Left renal cortex interstitium (tissue), 4 donors: ENCODE results near the gene ANAPC16. TPM values are rescaled to one million over a fixed set of nuclear protein-coding genes. Genes with fewer than 3 reads are reported as not detected.
"Not testable (repeated sequence)": the region's sequence is repeated elsewhere in the genome, so short reads cannot be mapped to it uniquely, and the experiment has no call there.

Experiments used
- DNase-seq, 4 donors: peaks; one replicate each; pipeline ENCODE4 v3.0.0-alpha.2; 2013; ENCODE audit warnings: low read depth in 4 of 4, low spot score in 2 of 4, missing footprints in 1 of 4
- polyA plus RNA-seq, 4 donors: library from polyadenylated mRNA; unstranded; fragments of 120-200 nt; gene quantifications; one replicate each; pipeline ENCODE4 v1.2.1, GENCODE V29; 2013; ENCODE audit not compliant: insufficient read length in 4 of 4

Gene ANAPC16
- polyA plus RNA-seq, 4 donors: 173 to 207 (median 189) TPM

DNA sequence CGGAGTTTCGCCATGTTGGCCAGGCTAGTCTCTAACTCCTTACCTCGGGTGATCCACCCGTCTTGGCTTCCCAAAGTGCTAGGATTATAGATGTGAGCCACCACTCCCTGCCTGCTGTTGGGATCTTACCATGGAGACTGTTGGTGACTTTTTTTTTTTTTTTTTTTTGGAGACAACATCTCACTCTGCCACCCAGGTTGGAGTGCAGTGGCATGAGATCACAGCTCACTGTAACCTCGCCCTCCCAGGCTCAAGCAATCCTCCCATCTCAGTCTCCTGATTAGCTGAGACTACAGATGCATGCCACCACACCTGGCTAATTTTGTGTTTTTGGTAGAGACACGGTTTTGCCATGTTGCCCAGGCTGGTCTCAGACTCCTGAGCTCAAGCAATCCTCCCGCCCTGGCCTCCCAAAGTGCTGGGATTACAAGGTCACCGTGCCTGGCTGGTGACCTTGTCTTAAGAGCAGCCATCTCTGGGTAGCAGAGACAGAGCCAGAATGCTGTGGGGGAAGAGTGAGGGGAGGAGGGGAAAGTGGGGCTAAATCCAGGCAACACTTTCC is 26.0 kb downstream of the ANAPC16 start:
- no peak for DNase-seq

GRCh38 chr10:72242675-72243074 is 26.9 kb downstream of the ANAPC16 start:
- no peak for DNase-seq

DNA sequence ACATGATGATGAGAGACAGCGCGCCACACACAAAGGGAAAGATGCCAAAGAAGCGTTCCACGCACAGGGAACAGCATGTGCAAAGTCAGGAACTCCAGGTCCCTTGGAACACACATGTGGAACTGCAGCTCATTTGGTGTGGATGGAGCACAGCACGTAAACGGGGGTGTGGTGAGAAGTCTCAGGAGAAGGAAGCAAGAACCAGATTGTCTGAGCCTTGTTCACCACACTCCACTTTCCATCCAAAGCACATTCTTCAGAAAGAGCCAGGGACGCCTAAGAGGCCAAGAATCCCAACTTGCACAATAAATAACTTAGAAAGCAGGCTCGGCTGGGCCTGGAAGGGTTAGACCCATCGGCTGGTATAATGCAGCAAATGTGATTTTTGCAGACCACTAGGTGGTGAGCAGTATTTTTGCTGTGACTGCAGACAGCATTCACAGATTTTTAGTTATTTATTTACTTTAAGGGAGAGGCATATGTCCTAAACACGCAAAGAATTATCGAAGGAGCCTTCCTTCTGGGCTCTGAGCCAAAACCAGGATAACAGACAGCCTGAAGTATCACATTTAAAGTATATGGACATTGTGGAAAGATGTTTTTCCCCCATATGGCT is 28.1 kb downstream of the ANAPC16 start:
- DNase-seq: peak in 1 of 4 donors; percentile 61

- DNase-seq: no peak
These were observed 28.8 kb downstream of the ANAPC16 start for GRCh38 chr10:72244573-72245038.

GRCh38 chr10:72245949-72246525 is 30.2 kb downstream of the ANAPC16 start:
- DNase-seq: no peak

GRCh38 chr10:72248468-72249151 is 32.8 kb downstream of the ANAPC16 start:
- DNase-seq: no peak

DNA sequence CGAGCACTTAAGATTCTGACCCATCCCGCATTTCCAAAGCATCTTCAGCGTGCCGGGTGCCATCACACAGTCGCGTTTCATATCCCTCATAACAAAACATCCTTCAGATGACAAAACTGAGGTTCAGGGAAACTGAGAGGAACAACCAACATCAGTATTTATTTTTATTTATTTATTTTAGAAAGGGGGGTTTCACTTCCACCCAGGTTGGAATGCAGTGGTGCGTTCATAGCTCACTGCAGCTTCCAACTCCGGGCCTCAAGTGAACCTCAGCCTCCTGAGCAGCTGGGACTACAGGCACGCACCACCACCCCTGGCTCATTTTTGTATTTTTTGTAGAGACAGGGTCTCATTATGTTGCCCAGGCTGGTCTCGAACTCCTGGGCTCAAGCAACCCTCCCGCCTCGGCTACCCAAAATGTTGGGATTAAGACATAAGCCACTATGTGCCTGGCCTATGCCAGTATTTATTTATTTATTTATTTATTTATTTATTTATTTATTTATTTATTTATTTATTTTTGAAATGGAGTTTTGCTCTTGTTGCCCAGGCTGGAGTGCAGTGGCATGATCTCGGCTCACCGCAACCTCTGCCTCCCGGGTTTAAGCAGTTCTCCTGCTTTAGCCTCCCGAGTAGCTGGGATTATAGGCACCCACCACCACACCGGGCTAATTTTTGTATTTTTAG is 33.5 kb downstream of the ANAPC16 start:
- DNase-seq: not testable (repeated sequence)

- no peak for DNase-seq
These were observed 34.9 kb downstream of the ANAPC16 start for GRCh38 chr10:72250666-72251065.

DNA sequence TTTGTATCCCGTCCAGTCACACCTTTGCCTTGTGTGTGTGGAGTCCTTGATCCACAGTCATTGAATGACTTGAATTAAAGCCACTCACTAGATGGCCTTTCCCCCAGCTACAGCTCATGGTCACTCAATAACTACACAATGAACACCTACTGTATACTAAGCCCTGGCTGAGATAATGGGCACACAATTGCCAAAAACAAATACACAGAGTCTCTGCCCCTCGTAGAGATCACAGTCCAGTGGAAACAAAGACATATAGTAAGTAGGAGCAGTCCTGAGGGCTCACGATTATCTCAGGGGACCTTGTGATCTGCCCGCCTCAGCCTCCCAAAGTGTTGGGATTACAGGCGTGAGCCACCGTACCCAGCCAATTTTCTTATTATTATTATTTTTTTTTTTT is 35.8 kb downstream of the ANAPC16 start:
- DNase-seq: no peak

GRCh38 chr10:72252972-72253371 is 37.2 kb downstream of the ANAPC16 start:
- DNase-seq: no peak

DNA sequence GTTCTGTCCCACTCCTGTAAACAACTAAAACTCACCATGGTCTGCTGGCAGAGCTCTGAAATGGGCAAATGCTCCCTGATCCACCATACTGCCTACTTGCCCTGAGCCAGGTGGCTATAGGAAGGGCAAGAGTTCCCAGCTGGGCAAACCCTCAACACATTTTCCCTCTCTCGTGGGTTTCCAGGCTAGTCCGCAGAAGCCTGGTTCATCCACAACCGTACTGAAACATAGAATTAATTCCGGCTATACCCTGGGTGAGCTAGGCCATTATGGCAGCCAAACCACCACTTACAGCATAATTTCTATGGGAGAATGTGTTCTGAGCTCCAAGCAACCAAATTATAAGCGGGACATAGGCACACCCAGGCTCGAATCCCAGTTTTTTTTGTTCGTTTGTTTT is 37.8 kb downstream of the ANAPC16 start:
- DNase-seq: no peak

DNA sequence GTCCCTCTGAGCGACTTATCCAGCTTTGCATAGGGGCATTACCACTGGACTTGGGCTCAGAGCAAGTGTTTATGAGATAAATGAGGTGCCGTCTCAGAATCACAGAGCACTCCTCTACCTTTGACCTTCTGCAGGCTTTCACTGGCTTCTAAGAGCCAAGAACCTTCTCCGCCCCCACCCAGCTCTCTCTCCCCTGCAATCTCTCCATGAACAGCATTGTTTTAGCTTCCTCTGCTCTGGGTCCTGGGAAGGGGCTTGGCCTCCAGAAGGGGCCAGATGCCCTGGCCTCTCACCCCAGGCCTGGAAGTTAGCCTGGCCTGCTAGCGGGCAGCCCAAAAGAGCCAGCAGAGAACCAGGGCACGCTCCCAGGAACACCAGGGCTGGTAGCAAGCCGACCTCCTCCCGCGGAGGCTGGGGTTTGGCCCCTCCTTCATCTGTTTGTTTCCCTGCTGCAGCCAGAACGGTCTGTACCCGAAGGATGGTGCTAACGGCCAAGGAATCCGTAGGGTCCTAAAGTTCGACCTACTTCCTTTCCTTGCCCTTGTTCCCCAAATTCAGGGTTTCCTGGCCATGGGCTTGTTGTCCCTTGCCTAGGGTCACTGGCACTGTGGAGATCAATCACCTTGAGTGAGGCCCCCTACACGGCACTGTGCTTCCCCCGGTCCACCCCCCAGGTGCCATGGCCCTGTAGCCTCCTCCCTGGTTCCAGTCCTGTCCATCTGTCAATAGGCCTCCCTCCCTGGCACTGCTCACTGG is 39.2 kb downstream of the ANAPC16 start:
- DNase-seq: no peak

DNA sequence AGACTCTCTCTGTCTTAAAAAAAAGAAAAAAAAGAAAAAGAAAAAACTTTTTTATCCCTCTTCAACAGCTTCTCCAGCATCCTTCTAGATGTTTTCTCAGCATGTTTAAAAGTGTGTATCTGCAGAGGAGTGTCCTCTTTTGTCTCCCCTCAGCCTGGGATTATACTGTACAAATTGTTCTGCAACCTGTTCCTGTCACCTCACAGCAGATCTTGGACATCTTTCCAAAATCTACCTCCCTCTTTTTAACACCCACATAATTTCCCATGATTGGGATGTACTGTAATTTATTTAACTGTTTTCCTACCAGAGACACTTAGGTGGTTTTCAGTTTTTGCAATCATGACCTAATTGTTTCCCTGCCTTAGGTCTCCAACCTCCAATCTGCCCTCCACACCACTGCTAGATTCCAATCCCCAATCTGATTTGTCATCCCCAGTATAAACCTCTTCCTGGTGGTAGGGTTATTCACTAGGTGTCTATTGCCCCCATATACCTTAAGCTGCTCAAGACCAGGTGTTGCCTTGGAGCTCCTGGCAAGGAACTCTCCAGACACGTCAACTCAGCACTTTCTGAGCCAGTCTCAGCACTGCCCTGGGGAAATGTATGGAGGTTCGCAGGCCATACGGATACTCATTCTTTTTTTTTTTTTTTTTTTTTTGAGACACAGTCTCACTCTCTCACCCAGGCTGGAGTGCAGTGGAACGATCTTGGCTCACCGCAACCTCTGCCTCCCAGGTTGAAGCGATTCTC is 40.3 kb downstream of the ANAPC16 start:
- no peak for DNase-seq

DNA sequence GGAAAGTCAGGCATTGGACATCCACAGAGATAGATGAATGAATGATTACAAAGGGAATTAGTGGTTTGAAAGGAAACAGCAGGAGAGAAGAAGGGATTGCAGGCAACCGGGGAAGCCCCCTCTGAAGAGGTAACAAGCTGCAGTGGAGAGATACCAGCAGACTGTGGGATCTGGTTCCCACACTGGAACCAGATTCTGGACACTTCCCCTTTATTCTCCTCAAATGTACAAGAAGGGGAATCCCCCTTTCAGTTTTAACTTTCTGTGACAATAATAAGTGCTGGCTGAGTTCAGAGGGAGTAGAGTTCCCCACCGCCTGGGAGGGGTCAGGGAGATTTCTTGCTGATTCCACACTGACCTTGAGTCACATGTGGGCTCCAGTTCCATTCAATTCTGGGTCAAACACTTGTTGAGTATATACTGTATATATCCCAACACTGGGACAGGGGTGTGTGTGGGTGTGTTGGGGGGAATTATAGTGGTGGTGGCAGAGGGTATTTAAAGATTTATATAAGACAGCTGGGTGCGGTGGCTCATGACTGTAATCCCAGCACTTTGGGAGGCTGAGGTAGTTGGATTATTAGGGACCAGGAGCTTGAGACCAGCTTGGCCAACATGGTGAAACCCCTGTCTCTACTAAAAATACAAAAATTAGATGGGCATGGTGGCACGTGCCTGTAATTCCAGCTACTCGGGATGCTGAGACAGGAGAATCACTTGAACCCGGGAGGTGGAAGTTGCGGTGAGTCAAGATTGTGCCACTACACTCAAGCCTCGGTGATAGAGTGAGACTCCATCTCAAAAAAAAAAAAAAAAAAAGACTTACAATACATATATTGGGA is 41.5 kb downstream of the ANAPC16 start:
- DNase-seq: no peak

DNA sequence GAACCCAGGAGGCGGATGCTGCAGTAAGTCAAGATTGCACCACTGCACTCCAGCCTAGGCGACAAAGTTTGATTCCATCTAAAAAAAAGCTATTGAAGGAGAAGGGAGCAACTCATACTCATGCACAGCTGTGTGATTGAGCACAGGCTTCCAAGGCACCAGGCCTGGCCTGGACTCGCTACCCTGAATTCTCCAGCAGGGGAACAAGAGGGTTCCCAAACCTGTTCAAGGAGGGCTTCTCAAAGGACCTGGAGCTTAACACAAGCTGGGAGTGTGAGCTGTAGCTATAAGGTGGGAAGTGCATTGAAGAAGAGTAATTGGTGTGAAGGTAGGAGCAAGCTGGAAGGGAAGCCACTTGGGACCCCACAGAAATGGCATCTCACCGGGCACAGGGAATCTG is 42.8 kb downstream of the ANAPC16 start:
- no peak for DNase-seq

DNA sequence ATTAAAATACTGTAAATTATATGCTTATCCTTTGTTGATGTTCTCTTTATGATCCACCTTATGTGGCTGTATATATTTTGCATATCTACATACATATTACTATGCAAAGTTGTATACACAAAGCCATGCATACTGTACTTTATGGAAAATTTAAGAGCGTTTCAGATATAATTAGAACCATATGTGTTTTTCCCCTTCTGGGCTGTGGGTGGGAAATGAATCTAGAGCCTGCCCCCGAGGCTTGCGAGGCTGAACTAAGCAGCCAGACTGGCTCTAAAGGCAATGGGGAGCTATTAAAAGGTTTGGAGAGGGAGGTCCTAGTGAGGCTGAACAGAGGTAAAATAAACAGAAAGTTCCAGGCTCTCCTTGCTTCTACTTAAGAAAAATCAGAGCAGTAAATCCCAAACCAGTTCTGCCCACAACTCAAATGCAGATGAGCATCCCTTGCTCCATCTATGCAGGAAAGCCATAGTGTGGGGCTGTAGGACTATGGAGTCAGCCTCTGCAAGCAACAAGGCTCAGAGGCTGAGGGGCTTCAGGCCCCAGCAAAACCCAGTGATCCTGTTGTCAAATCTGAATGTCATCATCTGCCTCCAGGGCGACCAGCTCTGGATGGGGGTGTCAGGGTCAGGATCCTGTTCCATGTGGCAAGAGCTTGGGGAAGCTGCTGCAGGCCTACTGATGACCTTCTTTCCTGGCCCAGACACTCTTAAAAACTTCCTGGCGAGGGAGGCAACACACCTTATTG is 43.9 kb downstream of the ANAPC16 start:
- no peak for DNase-seq

GRCh38 chr10:72260239-72260975 is 44.6 kb downstream of the ANAPC16 start:
- DNase-seq: peak in 3 of 4 donors; percentile 84 to 91 (median 87)
